Stimulated activated CD4-positive, alpha-beta T cell treated with anti-CD3 and anti-CD28 coated beads, TNF-alpha, amount 100 ng/mL, for 4 hours (primary cell): Measurements from ENCODE around the gene MRNIP.

Experiments used
- DNase-seq, 3 experiments: peaks; one replicate each; pipeline ENCODE4 v3.0.0-alpha.2; 2020; ENCODE audit warnings: low read depth in 3 of 3

Gene MRNIP

DNA sequence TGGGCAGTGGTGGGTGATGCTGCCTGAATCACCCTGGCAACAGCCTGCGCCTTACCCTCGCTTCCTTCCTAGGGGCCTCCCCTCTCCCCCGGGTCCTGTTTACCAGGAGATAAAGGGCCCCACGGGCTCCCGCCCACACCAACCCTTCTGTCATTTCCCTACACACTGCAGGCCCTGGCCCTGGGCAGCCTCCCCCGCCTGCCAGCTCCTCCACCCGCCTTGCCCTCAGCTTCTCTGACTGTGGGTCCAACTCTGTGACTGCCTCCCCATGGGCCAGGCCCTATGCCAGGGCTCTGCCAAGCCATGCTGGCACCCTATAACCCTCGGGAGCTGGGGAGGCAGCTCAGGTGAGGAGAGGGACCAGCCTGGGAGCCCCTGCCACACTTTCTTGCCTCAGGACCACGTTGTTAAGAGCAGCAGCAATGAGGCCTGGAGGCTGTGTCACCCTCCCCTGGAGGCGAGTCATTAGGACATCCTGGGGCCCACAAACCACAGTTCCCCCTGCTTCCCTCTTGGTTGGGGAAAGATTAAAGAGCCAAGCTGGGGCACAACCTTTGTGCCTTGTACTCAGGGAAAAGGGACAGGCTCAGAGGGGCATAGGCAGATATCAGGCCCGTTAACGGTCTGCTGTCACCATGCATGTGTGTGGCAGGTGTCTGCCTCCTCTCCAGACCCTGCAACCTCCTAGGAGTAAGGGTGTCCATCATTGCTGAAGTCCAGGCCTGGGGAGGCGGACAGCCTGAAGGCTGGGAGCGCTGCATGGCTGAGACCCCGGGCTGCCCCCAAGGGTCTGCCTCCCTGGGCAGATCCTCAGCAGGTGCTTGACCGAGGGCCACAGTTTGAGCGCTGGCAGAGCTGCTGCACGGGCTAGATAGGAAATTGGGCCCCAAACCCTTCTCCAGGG is 54.7 kb downstream of the MRNIP start:
- no peak for DNase-seq

DNA sequence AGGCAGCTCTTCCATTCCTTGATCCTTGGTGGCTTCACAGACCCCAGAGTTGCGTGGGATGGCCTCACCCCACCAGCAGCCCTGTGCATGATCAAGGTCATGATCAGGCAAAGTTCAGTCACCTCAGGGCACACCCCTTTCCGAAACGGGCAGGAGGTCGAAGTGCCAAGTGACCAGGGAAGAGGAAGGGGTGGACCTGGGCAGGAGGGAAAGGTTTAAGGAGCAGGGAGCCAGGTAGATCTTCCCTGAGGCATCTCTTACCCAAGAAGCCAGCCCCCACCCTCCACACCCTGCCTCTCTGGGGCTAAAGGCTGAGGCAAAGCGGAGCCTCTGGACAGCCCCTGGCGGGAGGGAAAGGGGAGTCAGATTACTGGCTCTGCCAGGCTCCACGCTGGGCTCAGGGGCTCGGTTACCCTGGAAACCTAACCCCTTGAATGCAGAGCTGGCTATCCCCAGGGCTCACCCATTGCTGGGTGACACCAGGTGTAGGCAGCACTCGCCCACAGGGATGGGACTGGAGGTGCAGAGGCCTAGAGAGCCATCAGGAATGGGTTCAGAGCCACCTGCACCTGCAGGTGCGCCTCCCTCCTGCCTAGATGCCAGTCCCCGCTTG is 55.6 kb downstream of the MRNIP start:
- no peak for DNase-seq

DNA sequence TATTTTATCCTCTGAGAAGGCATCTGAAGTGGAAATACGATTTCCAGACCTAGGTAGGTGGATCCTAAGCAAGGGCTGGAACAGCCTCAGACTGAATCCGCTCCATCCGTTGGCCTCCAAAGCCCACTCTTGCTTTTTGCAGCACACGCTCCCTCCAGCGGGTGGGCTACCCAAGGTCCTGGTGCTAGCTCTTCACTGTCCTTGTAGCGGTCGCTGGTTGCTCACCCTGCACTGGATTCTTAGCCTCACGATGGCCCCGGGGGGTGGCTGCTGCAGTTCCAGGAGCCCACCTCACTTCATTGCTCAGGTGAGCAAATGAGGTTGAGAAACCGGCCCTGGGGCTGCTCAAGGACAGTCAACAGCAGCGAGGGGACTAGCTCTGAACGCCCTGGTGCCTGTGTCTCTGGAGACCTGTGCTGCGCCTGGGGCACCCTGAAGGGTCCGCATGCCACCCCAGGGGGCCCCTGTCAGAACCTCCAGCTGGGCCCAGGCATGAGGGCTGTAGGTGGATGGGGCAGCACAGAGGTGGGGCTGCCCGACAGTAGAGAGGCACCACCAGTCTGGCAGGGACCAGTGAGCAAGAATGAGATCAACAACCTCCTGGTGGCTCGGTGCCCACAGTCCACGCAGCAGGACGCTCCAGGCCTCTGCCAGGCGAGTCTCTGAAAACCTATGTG is 56.3 kb downstream of the MRNIP start:
- no peak for DNase-seq

DNA sequence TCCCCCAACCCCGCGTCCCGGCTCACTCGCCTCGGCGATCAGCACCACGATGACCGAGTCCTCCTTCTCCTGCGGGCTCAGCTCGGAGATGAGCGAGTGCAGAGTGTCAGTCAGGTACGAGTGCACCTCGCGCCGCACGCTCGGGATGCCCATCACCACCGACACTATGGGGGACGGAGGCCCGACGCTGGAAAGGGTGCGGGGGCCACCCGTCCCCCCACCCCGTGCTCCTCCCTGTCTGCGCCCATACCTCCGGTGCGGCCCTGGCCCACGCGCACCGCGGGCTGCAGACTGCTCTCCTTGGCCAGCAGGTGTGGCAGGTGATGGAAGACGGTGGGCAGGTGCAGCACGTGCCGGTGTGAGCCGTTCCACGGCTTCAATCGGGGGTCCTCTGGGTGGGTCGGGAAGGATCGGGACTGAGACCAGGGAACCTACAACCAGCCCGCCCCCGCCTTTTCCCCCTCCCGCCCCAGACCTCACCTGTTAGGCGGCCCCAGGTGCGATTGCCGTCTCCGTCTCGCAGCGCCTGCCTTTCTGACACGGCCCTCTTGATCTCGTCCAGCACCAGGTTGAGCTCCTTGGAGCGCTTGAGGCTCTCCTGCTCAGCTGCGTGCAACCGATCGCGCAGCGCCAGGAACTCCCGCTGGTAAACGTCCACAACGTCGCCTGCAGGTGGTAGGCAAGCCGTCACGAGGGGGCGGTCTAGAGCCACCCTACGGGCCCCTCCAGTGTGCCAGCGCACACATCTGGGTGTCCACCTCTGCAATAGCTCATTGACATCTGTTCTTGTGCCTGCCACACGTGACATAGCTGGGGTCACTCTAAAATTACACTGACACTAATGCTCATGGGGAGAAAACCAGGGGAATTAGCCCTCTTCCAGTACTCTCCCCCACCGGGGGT is 57.1 kb downstream of the MRNIP start:
- DNase-seq: peak; percentile 75 to 84 (median 76)

DNA sequence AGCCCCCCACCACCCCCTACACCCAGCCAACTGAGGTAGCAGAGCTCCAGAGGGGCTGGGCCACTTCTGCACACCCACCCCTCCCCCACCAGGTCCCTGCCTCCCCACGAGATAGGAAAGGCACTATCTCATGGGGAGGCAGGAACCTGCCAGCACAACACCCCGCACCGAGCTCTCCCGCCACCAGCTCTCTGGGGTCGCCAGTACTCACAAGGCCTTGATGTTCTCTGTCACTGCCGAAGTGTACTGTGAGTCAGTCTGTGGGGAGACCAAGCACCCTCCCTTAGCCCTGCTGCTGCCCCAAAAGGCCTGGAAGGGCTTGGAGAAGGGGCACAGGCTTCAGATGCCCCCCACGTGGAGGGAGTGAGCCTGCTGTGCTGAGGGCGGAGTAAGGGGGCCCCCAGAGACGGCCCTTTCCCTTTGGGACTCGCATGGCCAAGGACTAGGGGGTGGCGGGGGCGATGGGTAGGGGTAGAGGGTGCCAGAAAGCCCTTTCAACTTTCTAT is 57.9 kb downstream of the MRNIP start:
- no peak for DNase-seq

GRCh38 chr5:179800071-179800695 is 58.4 kb downstream of the MRNIP start:
- DNase-seq: no peak

- DNase-seq: no peak
Measured at GRCh38 chr5:179799644-179799973, 59.0 kb downstream of the MRNIP start.

DNA sequence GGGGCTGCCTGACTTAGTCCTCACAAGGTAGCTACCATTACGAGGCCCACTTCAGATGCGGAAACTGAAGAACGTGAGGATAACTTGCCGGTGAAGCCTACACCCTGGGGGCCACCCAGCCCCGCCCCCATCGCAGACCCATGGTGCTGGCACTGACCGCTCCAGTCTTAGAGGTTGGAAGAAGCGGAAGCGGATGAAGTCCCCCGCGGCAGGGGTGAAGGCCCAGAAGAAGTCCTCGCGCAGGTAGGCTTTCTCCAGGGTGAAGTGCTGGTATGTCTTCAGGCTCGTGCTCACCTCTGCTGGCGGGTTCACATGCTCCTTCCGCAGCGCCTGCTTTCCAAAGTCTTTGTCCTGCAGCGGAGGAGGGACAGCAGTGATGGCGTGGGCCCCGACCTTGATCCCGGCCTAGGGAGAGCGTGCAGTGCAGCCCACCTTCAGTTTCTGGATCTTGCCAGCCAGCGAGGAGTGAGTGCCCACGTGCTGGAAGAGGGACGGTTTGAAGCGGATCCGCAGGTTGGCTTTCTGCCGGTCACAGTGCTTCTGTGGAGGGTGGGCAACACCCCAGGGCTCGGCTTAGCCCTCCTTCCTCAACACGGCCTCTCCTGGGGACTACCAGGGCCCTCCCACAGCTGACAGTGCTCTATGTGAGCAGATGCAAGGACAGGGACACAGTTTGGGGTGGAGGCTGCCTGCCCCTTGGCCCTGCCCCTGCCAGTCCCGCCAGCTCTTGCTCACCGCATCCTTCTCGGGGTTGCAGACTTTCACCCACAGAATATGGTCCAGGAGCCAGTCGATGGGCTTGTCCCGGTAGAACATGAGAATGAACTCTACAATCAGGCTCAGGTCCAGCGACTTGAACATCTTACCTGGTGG is 59.6 kb downstream of the MRNIP start:
- no peak for DNase-seq

DNA sequence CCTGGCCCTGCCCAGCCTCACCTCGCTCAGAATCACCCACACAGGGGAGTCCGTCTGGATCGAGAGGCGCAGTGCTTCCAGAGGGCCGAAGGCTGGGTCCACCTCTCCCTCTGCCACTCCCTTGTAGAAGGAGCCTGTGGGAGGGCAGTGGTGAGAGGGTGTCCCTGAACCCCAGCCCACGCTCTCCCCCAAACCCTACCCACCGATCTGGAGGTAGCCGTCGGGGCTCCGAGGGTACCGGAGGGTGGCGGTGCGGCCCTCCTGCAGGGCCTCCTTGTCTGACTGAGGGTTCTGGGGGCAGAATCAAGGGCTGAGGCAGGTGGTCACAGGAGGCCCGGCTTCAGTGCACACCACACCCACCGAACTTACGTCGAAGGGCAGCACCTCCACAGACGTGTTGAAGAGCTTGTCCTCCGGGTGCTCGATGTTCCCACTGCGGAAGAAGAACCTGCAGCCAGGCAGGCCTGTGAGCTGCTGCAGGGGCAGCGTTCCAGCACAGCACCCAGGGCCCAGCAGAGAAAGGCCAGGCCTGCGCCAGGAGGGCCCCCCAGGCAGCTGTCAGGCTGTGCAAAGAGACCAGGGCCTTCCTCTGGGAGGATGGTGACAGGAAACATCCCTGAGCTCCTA is 60.4 kb downstream of the MRNIP start:
- DNase-seq: no peak

GRCh38 chr5:179797741-179798140 is 60.9 kb downstream of the MRNIP start:
- no peak for DNase-seq

DNA sequence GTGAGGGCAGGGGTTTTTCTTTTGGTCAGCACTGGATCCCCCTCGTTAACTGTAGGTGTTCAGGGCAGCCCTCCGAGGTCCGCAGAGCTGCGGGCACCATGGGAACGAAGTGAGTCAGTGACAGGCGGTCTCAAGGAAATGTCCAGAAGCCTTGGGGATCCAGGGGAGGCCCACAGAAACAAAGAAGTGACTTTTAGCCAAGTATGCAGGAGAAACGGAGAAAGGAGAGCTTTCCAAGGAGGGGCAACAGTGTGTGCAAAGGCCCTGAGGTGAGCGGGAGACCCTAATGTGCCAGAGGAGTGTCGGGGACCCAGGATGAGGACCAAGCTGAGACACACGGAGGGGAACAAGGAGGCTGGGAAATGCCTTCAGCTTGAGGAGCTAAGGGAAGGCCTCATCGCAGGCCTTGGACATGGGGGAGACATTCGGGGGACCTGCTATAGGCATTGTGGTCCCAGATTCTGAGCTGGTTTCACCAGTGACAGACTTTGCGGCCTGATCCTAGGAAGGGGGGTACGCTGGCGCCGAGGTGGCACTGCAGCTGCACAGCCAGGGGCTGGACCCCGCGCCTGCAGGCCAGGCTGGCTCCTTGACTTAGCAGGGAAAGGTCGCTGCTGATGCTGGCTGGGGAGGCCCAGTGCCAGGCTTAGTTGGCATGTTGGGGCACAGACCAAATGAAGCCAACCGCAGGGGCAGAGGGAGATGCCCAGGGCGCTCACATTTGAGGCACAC is 61.6 kb downstream of the MRNIP start:
- no peak for DNase-seq

DNA sequence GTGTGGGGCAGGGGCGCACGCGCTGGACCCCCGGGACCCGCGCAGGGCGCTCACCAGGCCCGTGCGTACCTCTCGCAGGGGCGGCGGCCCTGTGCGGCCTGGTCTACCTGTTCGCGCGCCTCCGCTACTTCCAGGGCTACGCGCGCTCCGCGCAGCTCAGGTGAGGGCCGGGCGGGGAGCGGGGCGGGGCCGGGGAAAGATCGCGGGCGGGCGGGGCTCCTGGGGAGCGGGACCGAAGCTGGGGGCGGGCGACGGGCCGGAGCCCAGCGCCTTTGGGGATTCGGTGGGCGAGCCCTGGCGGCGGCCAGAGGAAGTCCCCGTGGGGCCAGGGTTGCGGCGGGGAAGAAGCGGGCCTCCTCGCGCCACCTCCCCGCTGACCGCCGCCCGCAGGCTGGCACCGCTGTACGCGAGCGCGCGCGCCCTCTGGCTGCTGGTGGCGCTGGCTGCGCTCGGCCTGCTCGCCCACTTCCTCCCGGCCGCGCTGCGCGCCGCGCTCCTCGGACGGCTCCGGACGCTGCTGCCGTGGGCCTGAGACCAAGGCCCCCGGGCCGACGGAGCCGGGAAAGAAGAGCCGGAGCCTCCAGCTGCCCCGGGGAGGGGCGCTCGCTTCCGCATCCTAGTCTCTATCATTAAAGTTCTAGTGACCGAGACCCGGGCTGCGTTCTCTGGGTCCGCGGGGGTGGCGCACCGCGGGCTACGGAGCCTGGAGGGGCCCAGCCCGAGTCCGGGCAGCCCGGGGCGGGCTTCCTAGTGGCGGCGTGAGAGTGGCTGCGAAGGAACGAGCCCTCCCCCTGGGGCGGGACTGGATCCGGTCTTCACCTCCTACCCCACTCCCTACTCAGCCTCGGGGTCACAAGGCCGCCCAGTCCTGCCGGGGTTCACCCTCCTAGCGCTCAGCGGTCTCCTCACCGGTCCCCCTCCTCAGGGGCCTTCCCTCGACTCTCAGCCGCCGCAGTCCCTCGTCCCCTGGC is 62.5 kb downstream of the MRNIP start:
- DNase-seq: peak in 1 of 3 experiments; percentile 55

DNA sequence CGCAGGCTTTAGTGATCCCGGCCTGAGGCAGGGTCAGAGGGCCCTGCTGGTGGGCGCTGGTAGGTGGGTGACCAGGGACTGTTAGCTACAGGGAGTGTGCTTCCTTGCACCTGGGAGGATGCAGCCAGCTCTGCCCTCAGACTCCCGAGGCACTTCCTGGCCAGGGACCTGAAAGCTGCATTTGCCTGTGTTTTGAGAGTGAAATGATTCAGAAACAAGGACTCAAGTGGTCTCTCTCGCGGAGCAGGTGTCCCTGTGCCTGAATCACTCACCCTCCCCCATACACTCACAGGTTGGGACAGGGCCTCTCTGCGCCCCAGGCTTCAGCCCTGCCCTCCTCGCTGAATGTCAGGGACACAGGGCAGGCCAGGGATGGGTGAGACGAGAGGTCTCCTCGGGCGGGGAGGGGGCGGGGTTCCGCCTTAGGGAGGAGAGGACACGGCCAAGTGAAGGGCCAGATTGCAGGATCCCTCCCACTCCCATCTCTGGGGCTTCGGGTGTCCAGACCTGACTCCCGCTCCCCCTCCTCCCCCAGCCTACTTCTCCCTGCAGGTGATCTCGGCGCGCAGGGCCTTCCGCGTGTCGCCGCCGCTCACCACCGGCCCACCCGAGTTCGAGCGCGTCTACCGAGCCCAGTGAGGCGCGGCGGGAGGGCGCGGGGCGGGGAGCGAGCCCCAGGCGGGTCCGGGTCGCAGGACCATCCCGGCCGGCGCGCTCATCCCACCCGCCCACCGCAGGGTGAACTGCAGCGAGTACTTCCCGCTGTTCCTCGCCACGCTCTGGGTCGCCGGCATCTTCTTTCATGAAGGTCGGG is 63.4 kb downstream of the MRNIP start:
- no peak for DNase-seq

GRCh38 chr5:179794575-179794974 is 64.0 kb downstream of the MRNIP start:
- no peak for DNase-seq

GRCh38 chr5:179794171-179794570 is 64.4 kb downstream of the MRNIP start:
- DNase-seq: no peak

GRCh38 chr5:179793468-179794139 is 65.0 kb downstream of the MRNIP start, which contains the start of gene LTC4S:
Gene LTC4S (plus strand): TSS chr5:179793986. CDS start chr5:179794081, 95 bp downstream.
- no peak for DNase-seq
